ENCODE measurements around the gene OR11A1.
"Not testable (repeated sequence)": the region's sequence is repeated elsewhere in the genome, so short reads cannot be mapped to it uniquely, and the experiment has no call there.

The OR11A1 gene

DNA sequence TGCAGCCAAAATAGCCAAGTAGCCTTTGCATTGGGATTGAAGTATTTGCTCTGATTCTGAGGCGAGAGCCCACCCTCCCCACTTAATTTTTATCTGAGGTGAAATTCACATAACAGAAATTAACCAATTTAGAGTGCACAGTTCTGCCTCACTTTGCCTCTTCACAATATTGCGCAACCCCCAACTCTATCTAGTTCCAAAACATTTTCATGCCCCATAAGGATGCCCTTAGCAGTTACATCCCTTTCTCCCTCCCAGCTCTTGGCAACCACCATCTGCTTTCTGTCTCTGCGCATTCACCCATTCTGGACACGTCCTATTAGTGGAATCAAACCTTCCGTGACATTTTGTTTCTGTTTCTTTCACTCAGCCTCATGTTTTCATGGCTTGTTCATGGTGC, 21.9 kb upstream of the OR11A1 start:
- no peak for DNase-seq (ENCODE audit: low read depth)

DNA sequence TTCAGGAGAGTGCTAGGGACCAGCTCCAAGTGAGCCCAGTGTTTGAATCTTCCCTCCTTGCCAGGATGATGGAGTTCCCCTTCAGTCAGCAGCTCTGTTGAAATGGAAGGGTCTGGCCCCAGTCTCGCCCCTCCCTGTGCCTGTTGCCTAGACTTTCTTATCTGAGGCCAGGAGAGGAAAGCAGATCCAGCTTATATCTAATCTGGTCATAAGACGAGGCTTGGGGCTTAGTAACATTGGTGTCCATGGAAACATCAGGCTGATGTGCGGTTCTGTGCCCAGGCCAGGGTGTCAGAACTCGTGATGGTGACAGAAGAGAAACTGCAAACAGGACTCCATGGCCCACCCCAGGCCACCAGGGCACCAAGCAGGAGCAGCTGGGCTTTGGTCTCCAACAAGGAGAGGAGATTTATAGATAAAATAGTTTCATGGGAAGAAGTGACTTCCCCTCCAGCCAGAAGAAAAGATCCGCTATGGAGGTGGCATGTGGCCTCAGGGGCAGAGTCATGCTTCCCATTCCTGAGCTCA, 21.1 kb upstream of the OR11A1 start:
- no peak for DNase-seq (ENCODE audit: low read depth)

DNA sequence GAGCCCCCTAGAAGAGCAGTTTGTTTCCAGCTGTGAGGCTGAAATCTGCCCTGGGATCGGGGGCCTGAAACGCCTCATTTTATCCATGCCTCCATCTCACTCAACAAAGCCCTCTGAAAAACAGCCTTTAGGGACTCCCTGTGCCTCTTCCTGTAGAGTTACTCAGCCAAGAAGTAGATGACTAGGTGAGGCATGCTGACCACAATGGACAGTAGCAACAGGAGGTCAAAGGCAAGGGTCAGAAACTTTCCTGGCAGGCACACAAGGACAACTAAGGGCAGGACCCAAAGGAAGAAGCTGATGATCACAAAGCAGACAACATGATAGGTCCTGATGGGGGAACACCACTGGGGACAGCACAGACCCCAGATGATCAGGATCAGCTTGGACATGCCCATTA, 18.1 kb upstream of the OR11A1 start:
- DNase-seq (ENCODE audit: low read depth) = no peak

DNA sequence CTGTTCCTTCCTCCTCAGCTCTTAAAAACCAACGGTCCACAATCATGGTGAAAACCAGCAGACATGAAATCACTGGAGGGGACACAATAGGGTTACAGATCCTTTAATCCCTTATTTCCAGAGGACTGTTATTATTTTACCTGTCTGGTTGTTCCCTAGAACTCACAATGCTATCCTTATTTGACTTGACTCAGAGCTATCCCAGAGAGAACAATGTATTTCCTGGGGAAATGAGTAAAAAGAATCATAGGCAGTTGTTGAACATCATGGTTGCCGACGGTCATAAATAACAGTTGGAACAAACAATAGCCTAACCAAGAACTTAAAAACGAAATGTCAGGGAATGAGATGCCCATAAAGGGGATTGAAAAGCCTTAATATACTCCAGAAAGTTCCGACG, 9.4 kb upstream of the OR11A1 start:
- no peak for DNase-seq (ENCODE audit: low read depth)

DNA sequence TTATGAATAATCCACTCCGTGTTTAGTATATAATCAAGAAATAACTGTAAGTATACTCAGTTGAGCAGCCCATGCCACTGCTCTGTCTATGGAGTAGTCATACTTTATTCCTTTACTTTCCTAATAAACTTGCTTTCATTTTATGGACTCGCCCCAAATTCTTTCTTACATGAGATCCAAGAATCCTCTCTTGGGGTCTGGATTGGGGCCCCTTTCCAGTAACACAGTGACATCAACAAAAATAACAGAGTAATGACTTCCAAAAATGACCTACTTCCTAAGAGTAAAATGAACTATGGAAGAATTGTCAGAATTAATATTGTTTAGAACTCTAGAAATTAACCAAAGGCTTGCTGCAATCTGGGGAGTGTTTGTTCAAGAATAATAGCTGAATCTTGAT, 8.9 kb upstream of the OR11A1 start:
- DNase-seq (ENCODE audit: low read depth) = no peak

DNA sequence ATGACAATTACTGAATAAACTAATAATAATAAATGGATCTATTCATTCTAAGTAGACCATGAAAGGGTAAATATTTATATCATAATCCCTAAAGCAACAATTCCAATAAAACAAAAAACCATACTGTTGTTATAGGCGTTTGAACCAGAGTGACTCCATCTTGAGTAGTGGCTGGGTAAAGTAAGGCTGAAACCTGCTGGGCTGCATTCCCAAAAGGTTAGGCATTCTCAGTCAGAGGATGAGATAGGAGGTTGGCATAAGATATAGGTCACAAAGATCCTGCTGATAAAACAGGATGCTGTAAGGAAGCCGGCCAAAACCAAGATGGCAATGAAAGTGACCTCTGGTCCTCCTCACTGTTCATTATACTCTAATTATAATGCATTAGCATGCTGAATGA, 8.4 kb upstream of the OR11A1 start:
- no peak for DNase-seq (ENCODE audit: low read depth)

DNA sequence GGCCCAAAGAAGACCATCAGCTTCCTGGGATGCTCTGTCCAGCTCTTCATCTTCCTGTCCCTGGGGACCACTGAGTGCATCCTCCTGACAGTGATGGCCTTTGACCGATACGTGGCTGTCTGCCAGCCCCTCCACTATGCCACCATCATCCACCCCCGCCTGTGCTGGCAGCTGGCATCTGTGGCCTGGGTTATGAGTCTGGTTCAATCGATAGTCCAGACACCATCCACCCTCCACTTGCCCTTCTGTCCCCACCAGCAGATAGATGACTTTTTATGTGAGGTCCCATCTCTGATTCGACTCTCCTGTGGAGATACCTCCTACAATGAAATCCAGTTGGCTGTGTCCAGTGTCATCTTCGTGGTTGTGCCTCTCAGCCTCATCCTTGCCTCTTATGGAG, 5.2 kb upstream of the OR11A1 start:
- no peak for DNase-seq (ENCODE audit: low read depth)

DNA sequence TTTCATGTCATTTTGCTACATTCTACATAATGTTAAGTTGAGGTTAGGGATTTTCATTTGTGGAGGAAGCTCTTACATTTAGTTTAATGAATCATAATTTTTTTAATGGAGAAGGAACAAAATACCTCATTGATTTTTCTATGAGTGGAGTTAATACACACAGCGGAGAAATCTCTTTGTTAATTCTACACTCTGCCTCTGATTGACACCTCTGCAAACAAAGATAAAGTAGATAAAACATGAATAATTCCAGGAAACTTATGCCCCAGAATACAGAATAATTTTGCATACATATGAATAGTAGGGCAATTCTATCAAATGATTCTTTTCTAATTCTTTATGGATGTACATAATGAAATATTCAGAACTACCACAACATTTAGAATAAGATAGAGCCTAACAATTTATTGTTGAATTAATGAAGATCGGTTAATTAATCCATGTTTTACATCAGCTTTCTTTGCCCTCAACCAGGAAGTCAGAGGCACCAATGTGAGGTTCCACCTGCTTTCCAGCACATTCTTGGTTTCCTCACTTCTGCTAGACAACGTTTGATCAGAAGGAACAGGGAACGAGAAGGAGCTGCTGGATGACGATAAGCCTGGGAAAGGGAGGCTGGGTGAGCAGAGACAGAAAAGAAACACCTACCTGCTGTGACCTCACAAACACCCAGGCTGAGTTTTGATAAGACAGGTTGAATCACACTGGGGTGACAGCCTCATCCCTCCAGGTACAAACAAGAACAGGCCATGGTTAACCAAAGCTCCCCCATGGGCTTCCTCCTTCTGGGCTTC, 4.3 kb upstream of the OR11A1 start:
- DNase-seq (ENCODE audit: low read depth) = no peak

DNA sequence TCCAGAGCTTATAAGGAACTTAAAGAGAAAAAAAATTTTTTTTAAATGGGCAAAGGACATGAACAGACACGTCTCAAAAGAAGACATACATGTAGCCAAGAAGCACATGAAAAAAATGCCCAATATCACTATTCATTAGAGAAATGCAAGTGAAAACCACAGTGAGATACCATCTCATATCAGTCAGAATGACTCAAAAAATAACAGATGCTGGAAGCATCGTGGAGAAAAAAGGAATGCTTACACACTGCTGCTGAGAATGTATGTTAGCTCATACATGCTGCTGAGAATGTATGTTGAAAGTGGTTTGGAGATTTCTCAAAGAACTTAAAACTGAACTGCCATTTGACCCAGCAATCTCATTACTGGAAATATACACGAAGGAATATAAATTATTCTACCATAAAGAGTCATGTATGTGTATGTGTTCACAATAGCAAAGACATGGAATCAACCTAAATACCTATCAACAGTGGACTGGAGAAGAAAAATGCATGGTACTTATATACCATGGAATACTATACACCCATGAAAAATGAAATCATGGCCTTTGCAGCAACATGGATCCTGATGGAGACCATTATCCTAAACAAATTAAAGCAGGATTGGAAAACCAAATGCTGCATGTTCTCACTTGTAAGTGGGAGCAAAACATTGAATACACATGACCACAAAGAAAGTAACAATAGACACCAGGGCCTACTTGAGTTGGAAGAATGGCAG, 5.2 kb downstream of the OR11A1 start:
- no peak for DNase-seq (ENCODE audit: low read depth)

DNA sequence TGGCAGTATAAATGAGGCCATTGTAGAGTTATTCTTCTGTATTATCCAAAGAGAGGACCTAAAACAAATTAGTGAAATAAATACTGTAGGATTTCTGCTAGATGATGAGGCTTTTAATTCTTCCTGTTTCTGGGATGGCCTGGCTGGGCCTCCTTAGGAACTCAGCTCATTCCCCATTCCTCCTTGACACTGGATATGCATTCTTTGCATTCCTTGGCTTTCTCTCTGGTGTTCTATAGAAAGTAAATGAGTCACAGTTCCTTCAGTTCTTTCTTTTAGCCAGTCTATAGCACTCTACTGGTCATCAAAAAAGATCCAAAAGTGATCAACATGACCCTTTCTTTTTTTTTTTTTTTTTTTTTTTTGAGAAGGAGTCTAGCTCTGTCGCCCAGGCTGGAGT, 9.2 kb downstream of the OR11A1 start:
- no peak for DNase-seq (ENCODE audit: low read depth)

DNA sequence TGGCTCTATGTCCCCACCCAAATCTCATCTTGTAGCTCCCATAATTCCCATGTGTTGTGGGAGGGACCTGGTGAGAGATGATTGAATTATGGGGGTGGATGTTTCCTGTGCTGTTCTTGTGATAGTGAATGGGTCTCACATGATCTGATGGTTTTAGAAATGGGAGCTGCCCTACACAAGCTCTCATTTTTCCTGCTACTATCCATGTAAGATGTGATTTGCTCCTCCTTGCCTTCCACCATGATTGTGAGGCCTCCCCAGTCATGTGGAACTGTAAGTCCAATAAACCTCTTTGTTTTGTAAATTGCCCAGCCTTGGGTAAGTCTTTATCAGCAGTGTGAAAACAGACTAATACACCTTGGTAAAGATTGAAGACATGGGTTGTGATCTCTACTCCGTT, 12.8 kb downstream of the OR11A1 start:
- not testable (repeated sequence) for DNase-seq (ENCODE audit: low read depth)

DNA sequence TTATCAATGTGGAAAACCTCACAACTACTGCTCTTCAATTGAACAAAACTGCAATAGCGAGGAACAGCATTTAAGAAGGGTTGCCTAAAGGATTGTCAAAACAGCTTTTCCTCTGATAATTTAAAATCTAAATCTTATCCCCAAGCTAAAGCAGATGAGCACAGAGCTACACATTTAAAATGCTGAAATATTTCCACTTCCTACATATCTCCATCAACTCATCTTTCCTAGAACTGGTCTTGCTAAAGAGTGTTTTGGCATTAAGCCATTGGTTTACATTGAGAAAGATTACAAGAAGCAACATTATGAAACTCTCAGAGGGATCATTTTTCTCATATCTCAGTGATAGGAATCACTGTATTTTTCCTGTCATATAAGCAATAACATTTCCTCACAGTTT, 14.2 kb downstream of the OR11A1 start:
- no peak for DNase-seq (ENCODE audit: low read depth)

DNA sequence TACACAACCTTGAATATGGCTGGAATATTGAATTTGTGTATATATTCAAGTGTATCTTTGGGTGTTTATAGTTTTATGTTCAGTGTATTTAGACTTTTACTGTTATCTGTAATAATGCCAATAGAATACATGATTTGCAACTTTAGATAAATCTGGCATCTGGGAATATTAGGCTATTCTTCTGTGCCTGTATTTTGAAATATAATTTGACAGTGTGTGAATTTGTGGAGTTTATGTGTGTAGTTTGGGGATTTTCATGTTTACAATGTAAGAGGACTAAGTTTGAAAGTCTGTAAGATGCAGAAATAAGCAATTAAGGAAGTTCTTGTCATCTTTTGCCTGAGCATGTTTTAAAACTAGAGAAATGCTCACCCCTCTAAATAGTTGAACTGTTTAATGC, 17.9 kb downstream of the OR11A1 start, which contains the start of gene OR10C1:
Gene OR10C1 (plus strand): TSS at position 301 of the 400 bp plus-strand sequence. CDS start 710 bp downstream, outside the sequence.
- no peak for DNase-seq (ENCODE audit: low read depth)

DNA sequence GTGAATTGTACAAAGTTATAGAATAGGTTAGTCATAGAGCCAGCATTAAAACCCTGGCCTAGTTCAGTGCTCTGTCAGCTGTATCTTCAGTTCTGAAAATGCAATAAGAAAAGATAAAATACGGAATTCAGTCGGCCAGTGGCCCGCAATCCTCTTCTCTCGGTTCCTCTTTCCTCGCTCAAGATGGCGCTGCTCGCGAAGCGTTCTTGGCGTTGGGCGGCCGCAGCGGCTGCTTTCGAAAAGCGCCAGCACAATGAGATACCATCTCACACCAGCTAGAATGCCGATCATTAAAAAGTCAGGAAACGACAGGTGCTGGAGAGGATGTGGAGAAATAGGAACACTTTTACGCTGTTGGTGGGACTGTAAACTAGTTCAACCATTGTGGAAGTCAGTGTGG, 20.1 kb downstream of the OR11A1 start:
- DNase-seq (ENCODE audit: low read depth) = not testable (repeated sequence)

DNA sequence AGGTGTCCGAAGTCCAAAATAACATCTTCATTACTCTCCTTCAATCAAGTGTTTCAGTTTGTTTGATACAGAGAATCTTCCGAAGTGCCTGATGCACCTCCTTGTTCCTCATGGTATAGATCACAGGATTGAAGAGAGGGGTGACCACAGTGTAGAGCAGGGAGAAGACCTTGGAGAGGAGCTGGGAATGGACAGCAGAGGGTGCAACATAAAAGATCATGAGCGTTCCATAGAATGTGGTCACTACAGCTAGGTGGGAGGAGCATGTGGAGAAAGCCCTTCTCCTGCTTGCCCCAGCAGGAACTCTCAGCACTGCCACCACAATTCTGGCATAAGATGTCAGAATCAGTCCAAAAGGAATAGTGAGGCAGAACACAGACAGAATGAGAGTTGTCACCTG, 30.2 kb downstream of the OR11A1 start:
- DNase-seq (ENCODE audit: low read depth) = no peak

DNA sequence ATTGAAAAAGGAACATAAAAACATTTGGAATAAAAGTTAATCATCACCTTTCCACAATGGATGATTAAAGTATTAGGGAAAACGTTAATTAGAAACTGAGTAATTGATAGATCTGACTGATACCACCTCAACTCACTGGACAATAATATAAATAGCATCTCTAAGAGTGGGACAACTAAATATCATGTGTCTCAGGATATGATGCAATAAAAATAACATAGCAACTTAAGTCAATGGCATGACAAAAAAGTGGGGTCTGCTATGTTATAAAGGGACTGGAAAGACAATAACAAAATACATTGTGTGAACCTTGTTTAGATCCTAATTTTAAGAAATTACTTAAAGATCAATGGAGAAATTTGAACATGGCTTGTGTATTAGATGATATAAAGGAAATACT, 31.8 kb downstream of the OR11A1 start:
- no peak for DNase-seq (ENCODE audit: low read depth)

DNA sequence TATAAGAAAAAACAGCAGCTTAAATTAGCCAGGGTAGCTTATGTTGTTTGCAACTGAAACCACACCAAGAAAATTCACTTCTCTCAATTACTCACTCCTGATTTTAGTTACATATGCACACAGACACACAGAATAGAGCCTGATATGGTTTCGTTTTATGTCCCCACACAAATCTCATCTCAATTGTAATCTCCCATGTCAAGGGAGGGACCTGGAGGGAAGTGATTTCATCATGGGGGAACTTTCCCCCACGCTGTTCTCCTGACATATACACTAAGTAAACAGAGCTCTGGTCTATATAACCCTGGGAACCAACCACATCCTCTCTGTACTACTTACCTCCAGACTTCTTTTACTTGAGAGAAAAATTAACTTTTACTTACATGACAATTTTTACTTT, 32.3 kb downstream of the OR11A1 start:
- no peak for DNase-seq (ENCODE audit: low read depth)

DNA sequence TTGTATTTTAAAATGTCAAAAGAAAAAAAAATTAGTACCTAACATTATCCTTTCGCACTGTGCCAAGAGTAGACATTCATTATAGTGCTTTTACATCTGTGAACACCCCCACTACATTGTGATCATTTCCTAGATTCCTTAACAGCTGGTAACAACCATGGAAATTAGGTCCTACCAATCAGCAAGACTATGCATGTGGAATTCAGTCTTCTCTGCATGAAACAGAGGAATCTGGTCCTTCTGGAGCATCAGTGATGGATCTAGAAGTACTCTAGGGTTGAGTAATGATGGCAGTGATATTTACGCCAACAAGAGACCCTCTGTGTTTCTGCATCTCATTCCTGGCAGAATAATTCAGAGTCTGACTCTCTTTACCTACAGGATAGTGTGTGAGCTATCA, 32.7 kb downstream of the OR11A1 start:
- DNase-seq (ENCODE audit: low read depth) = no peak

DNA sequence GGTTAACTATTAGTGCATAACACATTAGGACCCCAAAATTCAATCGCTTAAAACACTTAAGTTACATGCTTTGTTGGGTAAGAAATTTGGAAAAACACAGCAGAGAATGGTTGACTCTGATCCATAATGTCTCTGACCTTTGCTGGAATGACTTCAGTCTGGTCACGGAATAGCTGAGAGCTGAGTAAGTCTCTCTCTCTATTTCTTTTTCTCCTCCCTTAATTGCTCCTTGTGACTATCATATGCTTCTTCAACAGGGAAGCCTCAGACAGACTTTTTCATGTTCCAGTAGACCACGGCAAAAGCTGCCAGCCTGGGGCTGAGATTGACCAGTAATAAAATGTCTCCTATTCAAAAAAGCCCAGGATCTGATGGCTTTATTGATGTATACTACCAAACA, 37.4 kb downstream of the OR11A1 start:
- DNase-seq (ENCODE audit: low read depth) = no peak

DNA sequence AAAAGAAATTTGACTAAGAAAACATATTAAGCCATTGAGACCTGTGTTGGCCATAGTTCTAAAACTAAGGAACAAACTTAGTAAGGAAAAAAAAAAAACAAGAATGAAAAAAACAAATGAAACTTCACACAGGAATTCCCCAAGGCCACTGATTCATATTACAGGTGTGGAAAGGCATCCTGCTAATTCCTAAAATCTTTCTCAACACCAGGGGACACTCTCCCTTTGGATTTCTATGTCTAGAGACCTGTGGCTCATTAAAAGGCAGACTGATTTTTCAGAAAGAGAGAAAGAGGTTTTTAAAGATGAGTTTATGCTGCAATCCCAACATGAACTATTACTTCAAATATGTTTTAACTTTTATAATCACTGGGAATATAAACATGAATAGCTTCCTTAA, 42.3 kb downstream of the OR11A1 start, which contains the start of gene OR12D1:
Gene OR12D1 (plus strand): TSS at position 341 of the 400 bp plus-strand sequence.
- DNase-seq (ENCODE audit: low read depth) = no peak

DNA sequence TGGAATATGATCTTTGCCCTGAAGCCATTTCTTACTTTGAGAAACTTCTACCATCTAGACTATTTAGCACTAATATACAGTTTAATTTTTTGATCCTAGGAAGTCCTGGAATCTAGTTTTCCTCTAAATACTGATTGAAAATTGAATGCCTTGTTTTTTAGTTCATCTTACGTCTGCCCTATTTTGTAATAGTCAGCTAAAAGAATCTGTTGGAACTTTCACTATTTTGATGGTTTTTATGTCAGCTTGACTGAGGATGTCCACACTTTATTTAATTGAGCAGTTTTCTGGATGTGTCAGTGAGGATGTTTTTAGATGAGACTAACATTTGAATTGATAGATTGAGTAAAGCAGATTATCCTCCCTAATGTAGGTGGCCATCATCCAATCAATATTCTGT, 53.1 kb downstream of the OR11A1 start:
- no peak for DNase-seq (ENCODE audit: low read depth)

DNA sequence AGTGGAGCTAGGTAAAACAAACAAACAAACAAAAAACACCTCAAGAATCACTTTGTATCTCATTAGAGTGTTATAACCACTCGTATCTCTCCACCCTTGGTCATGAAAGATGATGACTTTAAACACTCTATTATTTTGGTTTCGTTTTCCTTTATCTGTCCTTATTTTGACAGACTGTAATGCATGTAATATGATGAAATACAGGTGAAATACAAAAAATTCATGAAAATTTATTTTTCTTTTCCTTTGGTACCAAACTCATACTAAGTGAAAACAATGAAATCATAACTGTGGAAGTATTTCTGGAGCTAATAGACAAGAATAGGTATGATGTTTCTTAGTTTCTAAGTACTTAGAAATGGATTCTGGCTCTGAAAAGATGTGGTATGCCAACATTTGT, 57.3 kb downstream of the OR11A1 start:
- no peak for DNase-seq (ENCODE audit: low read depth)

DNA sequence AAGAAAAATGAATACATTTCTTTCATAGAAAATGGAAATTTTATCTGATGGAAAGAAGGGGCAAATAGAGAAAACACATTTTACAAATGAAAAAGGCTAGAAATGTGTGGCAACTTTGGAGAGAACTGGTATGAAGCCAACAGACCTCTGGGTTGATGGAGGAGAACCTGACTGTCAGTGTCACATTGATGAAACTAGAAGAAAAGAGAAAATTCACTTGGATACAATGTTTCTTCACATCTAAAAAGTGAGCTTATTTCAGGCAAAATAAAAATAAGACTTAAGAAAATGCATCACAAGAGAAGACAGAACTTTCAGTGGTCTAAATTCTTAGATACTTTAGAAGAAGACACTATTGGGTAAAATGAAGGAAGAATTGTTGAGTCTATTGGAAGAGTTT, 61.5 kb downstream of the OR11A1 start, which contains the start of gene OR12D2:
Gene OR12D2 (plus strand): TSS at position 301 of the 400 bp plus-strand sequence. CDS start 1,069 bp downstream, outside the sequence.
- no peak for DNase-seq (ENCODE audit: low read depth)
